LNCAP (cell line): ENCODE results near the gene ATP6V0B.

Experiments used
- TF ChIP-seq, protein P1 (sequence below): fragments of 450-650 bp; IDR thresholded peaks from 2 replicates; pipeline ENCODE4 v1.5.1; 2017; ENCODE audit warnings: mild to moderate bottlenecking

Gene ATP6V0B

DNA sequence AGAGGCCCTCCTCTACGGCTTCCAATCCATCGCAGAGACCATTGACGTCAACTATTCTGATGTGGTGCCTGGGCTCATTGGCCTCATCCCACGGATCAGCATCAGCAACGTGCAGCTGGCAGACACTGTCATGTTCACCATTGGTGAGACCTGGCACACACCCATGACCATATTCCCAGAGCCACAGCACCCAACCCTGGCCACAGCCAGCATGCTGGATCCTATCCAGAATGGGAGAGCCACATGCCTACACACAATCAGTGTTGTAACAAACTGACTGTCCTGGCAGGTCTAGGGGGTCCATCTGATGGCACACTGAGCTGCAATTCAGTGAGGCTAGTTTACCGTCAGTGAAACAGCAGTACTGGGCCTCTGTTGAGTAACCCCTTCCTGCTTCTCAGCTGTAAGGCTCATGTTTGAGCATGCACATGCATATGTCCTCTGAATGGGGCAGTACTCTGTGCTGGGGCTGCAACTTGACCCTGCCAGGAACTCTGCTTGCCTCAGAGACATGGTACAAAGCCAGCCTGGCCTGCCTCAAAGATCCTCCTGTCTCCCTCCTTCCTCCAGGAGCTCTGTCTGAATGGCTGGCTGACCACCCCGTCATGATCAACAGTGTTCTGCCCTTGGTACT, 17.2 kb upstream of the ATP6V0B start:
- TF ChIP-seq, protein P1, sequence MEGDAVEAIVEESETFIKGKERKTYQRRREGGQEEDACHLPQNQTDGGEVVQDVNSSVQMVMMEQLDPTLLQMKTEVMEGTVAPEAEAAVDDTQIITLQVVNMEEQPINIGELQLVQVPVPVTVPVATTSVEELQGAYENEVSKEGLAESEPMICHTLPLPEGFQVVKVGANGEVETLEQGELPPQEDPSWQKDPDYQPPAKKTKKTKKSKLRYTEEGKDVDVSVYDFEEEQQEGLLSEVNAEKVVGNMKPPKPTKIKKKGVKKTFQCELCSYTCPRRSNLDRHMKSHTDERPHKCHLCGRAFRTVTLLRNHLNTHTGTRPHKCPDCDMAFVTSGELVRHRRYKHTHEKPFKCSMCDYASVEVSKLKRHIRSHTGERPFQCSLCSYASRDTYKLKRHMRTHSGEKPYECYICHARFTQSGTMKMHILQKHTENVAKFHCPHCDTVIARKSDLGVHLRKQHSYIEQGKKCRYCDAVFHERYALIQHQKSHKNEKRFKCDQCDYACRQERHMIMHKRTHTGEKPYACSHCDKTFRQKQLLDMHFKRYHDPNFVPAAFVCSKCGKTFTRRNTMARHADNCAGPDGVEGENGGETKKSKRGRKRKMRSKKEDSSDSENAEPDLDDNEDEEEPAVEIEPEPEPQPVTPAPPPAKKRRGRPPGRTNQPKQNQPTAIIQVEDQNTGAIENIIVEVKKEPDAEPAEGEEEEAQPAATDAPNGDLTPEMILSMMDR: no peak

DNA sequence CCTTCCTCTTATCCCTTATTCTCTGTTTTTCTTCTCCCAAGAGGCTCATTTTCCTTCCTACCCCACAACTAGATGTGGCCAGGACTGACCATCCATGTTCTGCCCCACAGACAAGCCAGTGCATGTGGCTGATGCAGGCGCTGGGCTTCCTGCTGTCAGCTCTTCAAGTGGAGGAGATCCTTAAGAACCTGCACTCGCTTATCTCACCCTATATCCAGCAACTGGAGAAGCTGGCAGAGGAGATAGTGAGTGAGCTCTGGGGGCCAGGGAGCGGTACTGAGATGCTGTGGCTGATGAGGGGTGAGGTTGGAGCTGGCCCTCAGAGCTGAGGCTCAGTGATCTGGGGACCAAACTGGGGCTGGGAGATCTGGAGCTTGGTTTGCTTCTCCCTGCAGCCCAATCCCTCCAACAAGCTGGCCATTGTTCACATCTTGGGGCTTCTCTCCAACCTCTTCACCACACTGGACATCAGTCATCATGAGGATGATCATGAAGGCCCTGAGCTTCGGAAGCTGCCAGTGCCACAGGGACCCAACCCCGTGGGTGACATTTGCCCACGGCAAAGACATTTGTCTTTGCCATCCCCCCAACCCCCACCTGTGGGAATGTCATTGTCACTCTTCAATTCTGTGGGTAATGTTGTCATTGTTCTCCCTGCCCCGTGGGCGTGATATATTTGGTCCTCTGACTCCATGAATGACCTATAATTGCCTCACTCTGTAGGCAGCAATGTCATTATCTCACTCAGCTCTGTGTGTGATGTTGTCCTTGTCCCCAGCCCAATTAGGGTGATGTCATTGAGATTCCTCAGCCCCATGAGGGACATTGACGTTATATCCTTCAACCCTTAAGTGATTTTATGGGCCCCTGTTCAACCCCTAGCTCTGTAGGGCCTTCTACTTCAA, 16.2 kb upstream of the ATP6V0B start:
- TF ChIP-seq, protein P1: no peak

DNA sequence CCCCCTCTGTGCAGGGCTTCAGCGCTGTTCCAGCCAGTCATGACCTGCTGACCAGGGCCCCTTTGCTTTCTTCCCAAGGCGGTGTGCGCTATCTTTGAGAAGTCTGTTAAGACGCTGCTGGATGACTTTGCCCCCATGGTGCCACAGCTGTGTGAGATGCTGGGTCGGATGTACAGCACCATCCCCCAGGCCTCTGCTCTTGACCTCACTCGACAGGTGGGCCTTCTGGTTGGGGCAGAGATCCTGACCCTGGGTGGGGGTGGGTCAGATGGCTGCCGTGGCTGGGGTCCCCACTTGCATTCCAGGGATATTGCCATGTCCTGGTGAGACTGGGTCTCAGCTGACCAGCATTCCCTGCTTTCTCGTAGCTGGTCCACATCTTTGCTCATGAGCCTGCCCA, 14.0 kb upstream of the ATP6V0B start:
- TF ChIP-seq, protein P1: no peak

DNA sequence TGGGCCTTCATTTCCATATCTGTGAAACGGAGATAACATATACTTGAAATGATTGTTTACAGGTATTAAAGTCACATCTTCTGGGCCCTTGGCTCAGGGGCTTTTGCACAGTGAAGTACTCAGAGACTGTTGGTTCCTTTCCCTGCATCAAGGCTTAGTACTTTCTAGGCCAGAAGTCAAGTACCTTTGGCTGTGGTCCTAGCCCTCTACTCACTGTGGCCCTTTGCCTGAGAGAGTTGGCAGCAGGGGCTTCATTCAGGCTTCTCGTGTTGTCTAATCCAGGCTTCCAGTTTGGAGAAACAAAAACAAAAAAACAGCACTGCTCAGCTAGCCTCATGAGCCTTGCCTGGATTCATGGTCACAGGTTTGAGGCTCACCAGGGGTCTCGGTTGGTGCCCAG, 13.1 kb upstream of the ATP6V0B start:
- TF ChIP-seq, protein P1: no peak

DNA sequence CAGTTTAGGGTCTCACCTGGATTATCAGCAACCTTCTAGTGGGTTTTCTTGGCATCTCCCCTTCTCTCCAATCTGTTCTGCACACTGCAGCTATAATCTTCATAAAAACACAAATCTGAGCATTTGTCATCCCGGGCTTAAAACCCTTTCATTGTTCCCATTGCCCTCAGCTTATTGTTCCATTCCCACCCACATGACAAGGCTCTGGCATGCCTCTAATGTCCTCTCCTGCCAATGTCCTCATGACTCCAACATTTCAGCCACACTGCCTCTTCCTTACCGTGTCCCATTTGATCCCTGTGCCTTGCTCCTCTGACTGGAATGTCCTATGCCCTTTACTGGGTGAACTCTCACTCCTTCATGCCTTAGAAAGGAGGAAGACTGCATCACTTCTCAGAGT, 12.4 kb upstream of the ATP6V0B start:
- TF ChIP-seq, protein P1: no peak

DNA sequence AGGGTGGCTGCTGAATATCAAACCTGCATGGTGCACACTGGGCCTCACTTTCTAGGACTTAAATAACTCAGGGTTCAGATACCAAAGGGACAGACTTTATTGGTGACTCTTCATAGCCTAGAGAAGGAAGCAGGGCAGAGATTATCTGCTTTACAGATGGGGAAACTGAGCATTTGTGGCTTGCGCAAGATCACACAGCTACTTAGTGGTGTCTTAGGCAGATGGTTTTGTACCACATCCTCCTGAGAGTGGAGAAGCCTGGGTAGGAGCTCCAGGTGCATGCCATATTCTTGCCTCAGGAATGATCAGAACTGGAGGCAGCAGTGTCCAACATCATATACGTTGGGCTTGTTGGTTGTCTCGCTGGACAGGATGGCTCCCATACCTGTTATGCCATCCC, 11.8 kb upstream of the ATP6V0B start:
- TF ChIP-seq, protein P1: no peak

DNA sequence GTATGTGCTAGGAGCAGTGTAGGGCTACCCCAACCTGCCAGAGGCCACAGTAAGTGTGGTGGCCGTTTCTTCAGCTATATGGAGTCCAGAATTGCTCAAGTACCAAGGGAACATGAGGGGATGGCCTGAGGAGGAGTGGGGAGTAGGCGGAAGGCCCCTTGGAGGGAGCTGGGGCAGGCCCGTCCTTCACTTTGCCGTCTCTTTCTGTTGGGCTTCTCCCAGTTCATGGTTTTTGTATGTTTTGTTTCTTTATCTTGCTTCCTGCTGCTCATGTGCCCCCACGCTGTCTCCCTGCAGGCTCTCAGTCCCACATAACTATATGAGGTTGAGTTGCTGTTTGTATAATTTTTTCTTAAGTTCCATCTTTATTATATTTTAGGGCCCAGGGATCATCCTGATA, 10.9 kb upstream of the ATP6V0B start:
- TF ChIP-seq, protein P1: no peak
